HG03342 (cell line): ENCODE results near the gene PEX11A.
A peak's percentile ranks its signal among the peaks of the same experiment; 100 is the strongest.
"Not testable (repeated sequence)": the region's sequence is repeated elsewhere in the genome, so short reads cannot be mapped to it uniquely, and the experiment has no call there.

ENCODE experiments used
- ATAC-seq: cut with Tn5 transposase; IDR thresholded peaks from one replicate; pipeline ENCODE4 v1.9.1; 2021; ENCODE audit warnings: mild to moderate bottlenecking, moderate library complexity; ENCODE audit not compliant: unreplicated experiment

Gene PEX11A

DNA sequence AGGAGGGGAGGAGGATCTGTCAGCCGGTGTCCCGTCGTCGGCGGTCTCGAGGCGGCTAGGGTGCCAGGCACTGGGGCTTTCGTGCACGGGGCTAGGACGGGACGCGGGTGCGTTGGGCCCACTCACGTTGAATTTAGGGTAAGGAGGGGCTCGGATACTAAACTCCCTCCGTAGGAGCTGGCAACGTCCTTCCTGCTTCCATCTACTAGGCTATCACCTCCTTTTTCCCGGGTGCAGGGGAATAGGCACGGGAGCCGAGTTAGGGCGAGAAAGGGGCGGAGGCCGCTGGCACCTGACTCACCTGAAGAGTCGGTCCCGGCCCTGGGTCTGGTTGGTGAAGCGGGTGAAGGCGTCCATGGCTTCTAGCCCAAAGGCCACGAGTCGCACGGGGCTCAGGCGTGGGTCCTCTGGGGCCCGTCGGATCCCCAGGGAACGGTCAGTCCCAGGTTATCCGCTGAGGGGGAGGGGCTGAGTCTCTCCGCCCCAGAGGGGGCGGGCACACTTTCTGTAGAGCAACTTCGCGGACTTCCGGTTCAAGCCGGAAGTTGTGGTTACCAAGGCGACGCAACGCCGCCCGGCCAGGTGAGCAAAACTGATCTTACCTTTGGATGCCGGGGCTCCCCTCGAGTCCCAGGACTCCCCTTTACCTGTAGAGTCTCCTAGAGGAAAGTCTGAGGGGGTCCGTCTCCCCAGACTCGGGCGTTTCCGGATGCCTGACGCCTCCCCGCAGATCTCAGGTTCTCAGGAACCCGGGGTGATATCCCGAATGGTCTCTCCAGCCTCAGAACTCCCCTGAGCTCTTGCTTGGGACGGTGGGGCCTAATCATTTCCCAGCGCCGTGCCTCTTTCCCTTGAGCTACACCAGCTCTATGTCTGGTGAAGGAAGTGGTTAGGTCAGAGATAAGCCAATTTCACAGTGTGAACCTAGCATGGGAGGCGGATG is at the start of gene PEX11A, which contains the start of gene WDR93:
PEX11A (minus strand) TSS at position 479 of the 943 bp plus-strand sequence; CDS start at position 357, 122 bp downstream.
WDR93 (plus strand) TSS at position 536 of the 943 bp plus-strand sequence. CDS start 10,936 bp downstream, outside the sequence.
- peak; percentile 90 for ATAC-seq

DNA sequence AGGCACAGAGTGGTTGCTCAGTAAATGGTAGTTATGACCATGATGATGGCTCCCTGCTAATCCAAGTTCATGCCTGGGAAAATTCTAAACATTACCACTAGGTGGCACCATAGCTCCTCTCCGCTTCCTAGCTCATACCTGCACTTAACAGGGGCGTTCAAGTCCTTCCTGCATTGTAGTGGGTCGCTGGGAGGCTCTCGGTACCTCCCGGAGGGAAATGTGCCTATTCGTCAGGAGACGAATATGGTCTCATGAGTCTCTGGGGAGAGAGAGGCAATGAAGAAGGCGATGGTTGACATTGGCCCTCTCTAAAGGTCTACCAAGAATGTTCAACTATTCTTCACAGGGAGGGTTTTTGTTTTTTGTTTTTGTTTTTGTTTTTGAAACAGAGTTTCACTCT is 49.6 kb upstream of the PEX11A start:
- ATAC-seq = peak; percentile 80

DNA sequence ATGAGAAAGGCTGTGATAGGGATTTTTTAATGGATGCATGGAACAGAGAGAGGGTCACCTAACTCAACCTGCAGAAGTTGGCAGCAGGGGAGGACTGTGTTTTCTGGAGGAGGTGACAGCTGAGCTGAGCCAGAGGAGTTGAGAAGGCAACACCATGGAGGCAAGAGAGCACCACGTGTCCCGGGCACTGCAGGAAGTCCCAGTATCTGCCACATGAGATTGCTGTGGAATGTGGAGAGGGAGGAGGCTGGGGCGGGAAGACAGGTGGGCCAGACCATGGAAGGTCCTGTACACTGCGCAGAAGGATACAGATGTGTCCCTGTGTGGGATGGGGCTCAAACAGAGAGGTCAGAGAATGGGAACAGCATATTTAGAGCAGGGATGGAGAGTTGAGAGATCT is 45.2 kb upstream of the PEX11A start:
- no peak for ATAC-seq

DNA sequence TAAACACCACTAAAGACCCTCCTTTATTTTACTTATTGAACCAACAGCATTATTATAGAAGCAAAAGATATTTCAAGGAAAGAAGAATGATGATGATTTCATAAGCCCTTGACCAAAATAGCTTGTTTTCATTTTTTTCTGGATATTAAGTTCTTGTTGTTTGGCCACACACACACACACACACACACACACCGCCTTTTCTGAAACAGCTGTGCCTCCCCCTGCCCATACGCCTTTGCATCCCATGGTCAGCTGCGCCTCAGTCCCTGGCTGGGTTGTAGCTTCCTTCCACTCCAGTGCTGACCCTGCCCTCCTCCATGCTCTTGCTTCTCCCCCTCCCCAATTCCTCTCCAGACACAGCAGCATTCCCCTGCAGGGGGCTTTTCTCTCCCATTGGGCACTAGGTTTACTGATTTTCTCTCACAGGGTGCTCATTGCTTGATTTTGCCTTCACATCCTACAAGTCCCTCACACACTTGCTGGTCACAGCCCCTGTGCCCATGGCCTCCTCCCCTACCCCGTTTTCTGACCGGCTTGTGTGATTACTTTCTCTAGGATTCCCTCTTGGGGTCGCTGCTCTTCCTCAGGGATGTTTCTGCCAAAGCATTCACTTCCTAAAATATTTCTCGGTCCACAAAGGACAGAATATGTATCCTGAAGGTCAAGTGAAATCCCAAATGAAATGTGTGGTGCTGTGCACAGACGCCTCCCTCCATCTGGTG is 42.1 kb upstream of the PEX11A start:
- no peak for ATAC-seq

GRCh38 chr15:89731275-89731674 is 40.7 kb upstream of the PEX11A start:
- ATAC-seq = no peak

- ATAC-seq = no peak
Measured at GRCh38 chr15:89728254-89728653, 37.7 kb upstream of the PEX11A start.

DNA sequence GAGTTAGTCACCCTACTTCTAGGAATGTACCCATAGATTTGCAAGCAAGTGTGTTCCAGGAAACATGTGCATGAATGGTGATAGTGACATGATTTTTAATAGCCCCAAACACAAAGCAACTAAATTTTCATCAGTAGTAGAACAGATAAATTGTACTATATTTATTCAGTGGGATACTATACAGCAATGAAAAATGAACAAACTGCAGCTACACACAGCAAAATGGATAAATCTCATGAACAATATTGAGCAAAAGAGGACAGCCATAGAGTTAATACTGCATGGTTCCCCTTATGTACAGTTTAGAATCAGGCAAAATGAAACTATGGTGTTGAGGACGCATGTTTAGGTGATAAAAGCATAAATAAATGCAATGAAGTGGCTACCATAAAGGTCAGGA is 34.5 kb upstream of the PEX11A start:
- ATAC-seq = no peak

DNA sequence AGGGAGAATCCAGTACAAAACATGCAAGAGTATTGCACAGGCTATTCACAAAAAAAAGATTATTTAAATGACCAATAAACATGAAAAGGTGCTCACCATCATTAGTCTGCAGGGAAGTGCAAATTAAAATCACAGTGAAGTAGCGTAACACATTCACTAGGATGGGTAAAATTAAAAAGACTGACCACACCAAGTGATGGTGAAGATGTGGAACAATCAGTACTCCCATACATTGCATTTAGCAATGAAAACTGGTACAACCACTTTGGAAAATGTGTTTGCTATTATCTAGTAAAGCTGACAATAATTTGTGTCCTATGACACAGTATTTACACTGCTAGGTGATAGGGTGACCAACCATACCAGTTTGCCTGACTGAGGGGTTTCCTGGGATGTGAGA is 34.1 kb upstream of the PEX11A start:
- ATAC-seq = no peak

DNA sequence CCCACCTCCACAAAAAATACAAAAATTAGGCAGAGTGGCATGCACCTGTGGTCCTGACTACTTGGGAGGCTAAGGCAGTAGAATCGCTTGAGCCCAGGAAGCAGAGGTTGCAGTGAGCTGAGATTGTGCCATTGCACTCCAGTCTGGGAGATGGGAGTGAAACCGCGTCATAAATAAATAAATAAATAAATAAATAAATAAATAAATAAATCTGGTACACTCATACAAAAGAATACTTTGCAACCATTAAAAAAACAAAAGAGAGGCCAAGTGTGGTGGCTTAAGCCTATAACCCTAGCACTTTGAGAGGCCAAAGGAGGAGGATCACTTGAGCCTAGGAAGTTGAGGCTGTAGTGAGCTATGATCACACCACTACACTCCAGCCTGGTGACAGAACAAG is 32.5 kb upstream of the PEX11A start:
- no peak for ATAC-seq

DNA sequence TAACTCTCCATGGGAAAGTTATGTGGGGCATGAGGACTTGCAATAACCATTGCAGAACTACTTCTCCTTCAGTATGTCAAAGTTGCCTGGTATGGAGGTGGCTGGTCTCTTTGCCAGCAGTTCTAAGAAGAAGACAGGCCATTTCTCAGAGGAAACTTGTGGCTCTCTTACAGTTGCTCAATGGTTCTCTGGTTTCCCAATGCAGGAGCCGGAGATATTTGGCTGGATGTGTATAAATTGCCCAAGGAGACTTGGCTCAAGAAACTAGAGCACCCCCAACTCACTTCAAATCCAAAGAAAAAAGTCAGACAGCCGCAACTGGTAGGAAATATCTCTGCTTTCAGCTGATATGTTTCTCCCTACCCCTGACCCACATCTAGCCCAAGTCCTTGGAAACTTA is 24.2 kb upstream of the PEX11A start:
- no peak for ATAC-seq

GRCh38 chr15:89707577-89707976 is 17.0 kb upstream of the PEX11A start:
- ATAC-seq = no peak

DNA sequence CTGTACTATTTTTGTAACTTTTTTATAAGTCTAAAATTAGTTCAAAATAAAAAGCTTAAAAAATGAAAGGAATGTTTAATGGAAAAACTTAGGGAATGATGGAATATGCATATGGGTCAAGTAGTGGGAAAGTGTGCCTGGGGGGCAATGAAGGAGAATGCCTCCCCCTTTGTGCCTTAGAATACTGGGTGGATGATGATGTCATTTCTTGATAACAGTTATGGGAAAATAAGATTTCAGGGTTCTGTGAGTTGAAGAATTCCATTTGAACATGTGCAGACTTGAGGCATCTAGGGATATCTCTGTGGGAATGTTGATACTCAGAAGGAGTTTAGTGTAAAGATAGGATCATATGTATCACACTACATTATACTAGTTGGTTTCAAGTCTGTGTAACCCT is 13.9 kb upstream of the PEX11A start:
- no peak for ATAC-seq

DNA sequence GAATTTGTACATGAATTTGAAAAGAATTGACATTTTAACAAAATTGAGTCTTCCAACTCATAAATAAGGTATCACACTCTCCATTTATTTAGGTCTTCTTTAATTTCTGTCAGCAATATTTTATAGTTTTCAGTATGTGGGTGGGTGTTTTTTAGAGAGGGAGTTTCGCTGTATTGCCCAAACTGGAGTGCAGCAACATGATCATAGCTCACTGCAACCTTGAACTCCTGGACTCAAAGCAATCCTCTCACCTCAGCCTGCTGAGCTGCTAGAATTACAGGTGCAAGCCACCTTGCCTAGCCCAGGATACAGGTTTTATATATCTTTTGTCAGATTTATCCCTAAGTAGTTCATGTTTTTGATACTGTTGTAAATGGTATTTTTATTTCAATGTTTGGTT is 4.6 kb upstream of the PEX11A start:
- ATAC-seq = no peak

- no peak for ATAC-seq
Measured at GRCh38 chr15:89693696-89694095, 3.1 kb upstream of the PEX11A start.

- ATAC-seq = no peak
Measured at GRCh38 chr15:89693091-89693490, 2.5 kb upstream of the PEX11A start.

- not testable (repeated sequence) for ATAC-seq
Measured at GRCh38 chr15:89689930-89690275, 651 bp downstream of the PEX11A start.

DNA sequence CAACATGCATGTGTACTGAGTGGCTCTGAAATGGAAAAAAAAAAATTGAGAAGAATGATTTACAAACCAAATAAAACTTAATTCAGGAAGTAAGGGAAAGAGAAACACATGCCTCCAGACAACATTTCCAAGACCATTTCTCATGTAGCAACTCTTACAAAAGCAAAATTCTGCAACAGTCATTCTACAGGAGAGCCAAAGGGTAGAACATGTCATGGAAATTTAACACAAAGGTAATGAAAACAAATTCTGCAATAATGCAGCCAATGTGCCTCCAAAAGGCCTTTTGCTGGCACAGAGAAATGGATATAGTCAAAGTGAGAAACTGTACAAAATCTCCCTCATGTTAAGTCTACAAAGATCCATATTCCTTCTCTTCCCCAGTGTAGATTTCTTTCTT is 4.0 kb downstream of the PEX11A start:
- no peak for ATAC-seq

GRCh38 chr15:89685995-89686394 is 4.6 kb downstream of the PEX11A start:
- no peak for ATAC-seq

DNA sequence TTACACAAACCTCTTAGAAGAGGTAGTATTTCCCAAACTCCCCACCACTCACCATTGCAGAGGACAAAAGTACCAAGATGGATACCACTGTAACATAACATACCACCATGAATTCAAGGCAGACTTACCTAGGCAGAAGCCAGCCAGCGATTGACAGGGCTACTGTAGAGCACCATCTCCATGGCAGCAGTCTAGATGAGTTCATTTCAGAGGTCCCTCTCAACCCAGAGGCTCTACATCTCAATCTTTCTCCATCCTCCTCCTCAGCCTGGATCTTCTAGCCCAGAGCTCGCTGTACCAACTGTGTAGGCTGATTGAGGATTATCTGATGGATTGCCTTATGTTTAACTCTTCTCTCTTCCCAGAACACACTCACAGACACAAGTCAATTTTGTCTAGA is 9.4 kb downstream of the PEX11A start:
- ATAC-seq = no peak

DNA sequence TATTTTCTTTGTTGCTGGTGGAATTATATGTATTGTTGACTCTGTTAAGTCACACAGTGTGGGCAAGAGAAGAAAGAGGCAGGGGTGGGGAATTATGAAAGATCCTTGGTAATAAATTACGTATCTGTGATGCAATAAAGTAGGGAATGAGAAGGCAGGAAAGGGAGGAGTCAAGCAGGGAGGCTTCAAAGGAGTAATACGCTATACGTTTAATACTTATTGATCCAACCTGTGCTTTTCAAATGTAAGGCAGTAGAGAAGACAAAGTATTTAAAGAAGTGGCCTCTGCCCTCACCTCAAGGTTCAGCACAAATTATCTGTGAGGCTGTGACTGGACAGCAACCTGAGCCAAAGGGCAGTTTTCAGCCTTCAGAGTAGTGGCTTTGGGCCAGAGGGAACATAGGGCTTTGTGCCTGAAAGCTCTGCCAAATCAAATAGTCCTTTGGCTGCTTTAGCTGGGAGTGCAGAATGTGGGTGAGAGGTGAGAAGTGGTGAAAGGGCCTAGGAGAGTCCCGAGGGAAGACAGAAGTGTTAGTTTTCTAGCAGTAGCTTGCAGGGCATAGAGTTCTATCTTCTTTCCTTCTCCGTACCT is 10.2 kb downstream of the PEX11A start:
- ATAC-seq = no peak

DNA sequence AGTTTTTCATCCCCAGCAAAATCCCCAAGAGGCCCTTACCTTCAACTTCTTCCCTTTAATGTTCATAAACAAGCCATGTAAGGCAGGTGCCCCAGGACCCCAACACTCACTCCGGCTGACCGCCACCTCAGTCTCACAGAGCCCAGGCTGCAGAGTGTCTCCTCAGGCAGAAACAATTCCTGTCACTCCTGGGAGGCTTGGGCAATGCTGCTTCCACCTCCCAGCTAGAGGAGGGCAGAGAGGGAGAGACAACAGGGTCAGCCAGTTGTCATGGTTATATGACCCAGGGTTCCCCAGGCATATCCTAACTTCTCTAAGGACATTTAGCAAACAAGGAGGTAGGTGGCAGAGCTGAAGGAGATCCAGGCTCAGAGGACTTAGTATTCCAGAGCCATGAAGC is 11.3 kb downstream of the PEX11A start, which contains the start of gene PLIN1:
PLIN1 (minus strand) TSS at position 156 of the 400 bp plus-strand sequence. CDS start 1,878 bp downstream, outside the sequence.
- ATAC-seq = no peak
